NB4 (cell line): ENCODE results near the gene METTL14.

Experiments
- MYC ChIP-seq: IDR thresholded peaks from 2 replicates; pipeline ENCODE4 v1.6.1; 2011; ENCODE audit warnings: low read depth, low read length
- POLR2A ChIP-seq: IDR thresholded peaks from 2 replicates; pipeline ENCODE4 v1.6.1; 2011; ENCODE audit warnings: mild to moderate bottlenecking; ENCODE audit not compliant: insufficient read length; ENCODE audit errors: extremely low read depth
- TF ChIP-seq, protein P1 (sequence below): IDR thresholded peaks from one replicate; pipeline ENCODE4 v1.5.1; 2012; ENCODE audit warnings: low read depth, low read length
- TF ChIP-seq, protein P2 (sequence below): IDR thresholded peaks from 2 replicates; pipeline ENCODE4 v1.6.1; 2011; ENCODE audit warnings: low read depth, low read length

DNA sequence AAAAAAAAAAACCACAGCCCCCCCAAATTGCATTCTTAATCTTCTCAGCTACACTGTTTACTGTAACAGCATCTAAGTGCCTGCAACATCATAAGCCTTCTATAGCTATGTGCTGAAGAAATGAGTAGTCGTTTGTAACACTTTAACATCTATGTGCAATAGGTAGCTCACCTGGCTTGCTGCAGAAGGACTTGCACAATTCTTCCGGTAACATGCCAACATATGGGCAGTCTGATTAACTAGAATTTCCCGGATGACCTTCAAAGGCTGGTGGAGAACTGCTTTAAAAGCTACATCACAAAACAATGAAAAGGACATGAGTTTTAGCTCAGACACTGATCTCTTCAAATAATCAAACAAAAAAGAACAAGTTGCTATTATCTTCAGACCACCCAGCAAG lies 52.9 kb downstream of the METTL14 start:
- no peak for TF ChIP-seq POLR2A
- TF ChIP-seq, protein P1, sequence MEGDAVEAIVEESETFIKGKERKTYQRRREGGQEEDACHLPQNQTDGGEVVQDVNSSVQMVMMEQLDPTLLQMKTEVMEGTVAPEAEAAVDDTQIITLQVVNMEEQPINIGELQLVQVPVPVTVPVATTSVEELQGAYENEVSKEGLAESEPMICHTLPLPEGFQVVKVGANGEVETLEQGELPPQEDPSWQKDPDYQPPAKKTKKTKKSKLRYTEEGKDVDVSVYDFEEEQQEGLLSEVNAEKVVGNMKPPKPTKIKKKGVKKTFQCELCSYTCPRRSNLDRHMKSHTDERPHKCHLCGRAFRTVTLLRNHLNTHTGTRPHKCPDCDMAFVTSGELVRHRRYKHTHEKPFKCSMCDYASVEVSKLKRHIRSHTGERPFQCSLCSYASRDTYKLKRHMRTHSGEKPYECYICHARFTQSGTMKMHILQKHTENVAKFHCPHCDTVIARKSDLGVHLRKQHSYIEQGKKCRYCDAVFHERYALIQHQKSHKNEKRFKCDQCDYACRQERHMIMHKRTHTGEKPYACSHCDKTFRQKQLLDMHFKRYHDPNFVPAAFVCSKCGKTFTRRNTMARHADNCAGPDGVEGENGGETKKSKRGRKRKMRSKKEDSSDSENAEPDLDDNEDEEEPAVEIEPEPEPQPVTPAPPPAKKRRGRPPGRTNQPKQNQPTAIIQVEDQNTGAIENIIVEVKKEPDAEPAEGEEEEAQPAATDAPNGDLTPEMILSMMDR, result no peak
- TF ChIP-seq MYC, result no peak
- TF ChIP-seq, protein P2, sequence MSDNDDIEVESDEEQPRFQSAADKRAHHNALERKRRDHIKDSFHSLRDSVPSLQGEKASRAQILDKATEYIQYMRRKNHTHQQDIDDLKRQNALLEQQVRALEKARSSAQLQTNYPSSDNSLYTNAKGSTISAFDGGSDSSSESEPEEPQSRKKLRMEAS, result no peak
